Erythroblast (primary cell): Measurements from ENCODE around the gene DDX27.

Experiments used
- GATA1 ChIP-seq: IDR thresholded peaks from 2 replicates; pipeline ENCODE4 v1.6.1; 2011; ENCODE audit warnings: low read depth, mild to moderate bottlenecking, control low read depth, low read length, moderate library complexity
- POLR2A ChIP-seq: IDR thresholded peaks from 2 replicates; pipeline ENCODE4 v1.6.1; 2011; ENCODE audit warnings: mild to moderate bottlenecking, low read length

DNA sequence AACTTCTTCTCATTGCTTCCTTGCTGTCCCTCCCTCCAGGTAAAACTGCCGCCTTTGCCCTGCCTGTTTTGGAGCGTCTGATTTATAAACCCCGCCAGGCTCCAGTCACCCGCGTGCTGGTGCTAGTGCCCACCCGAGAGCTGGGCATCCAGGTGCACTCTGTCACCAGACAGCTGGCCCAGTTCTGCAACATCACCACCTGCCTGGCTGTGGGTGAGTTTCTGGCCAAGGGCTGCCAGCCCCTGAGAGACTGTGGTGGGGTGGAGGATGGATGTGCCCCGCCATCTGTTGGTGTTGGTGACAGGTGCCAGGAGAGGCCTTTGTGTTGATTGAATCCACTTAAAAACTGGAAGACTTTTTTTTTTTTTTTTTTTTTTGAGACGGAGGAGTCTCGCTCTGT, 9.5 kb downstream of the DDX27 start:
- TF ChIP-seq POLR2A (no peak), GATA1 (no peak)
